HPDE6-E6E7 (cell line): Measurements from ENCODE around the gene MROH2A.

ENCODE experiments used
- DNase-seq: peaks from one replicate; pipeline ENCODE4 v3.0.0; 2011; ENCODE audit warnings: missing footprints; ENCODE audit errors: extremely low spot score

MROH2A gene

DNA sequence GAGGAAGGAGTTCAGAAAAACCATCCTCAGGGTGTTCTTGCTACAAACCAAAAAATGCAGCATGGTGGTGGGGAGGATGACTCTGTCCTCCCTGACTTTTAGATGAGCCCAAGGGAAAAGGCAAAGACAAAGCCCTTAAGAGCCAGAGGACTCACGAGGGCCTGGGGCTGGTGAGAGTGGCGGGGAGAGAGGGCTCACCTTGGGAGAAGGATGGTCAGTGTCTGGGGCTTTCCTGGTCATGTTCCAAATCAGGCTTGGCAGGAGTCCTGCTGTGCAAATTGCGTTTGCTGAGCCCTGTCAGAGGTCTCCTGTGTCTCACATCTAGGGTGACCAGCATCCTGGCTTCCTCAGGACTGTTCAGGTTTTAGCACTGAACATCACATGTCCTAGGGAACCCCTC, 13.4 kb upstream of the MROH2A start:
- DNase-seq = no peak

DNA sequence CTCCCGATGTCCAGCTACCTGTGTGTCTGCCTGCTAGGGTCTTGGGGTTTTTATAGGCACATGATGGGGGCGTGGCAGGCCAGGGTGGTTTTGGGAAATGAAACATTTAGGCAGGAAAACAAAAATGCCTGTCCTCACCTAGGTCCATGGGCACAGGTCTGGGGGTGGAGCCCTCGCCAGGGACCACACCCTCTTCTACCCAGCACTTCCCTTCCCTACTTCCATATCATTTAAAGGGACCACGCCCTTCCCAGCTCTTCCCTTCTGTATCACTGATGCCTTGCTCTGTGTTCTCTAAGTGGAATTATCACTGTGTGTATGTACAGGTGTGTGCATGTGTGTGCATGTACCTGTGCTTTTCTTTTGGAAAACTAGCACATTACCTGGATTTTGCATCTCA, 11.7 kb upstream of the MROH2A start:
- DNase-seq = no peak

DNA sequence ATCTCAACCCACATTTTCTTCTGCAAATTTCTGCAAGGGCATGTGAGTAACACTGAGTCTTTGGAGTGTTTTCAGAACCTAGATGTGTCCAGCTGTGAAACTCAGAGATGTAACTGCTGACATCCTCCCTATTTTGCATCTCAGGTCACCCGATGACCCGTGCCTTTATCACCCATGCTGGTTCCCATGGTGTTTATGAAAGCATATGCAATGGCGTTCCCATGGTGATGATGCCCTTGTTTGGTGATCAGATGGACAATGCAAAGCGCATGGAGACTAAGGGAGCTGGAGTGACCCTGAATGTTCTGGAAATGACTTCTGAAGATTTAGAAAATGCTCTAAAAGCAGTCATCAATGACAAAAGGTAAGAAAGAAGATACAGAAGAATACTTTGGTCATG, 10.1 kb upstream of the MROH2A start:
- no peak for DNase-seq

DNA sequence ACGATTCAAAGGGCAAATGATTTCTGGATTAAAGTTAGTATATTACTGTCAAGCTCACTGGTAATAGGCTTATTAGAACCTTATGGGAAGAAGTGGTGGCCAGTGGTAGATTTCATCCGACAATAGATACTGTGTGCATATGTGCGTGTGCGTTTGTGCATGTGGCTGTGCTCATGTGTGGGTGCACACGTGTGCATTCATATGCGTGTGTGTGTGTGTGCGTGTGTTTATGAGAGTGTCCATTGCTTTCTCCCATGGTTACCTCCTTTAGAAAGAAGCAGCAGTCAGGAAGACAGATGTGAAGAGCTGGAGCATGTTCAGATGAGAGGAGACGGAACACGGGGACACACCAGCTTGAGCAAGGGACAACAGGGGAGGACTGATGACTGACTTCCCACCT, 8.9 kb upstream of the MROH2A start:
- DNase-seq = no peak

DNA sequence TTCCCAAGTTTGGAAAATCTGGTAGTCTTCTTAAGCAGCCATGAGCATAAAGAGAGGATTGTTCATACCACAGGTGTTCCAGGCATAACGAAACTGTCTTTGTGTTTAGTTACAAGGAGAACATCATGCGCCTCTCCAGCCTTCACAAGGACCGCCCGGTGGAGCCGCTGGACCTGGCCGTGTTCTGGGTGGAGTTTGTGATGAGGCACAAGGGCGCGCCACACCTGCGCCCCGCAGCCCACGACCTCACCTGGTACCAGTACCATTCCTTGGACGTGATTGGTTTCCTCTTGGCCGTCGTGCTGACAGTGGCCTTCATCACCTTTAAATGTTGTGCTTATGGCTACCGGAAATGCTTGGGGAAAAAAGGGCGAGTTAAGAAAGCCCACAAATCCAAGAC, 6.0 kb upstream of the MROH2A start:
- no peak for DNase-seq

DNA sequence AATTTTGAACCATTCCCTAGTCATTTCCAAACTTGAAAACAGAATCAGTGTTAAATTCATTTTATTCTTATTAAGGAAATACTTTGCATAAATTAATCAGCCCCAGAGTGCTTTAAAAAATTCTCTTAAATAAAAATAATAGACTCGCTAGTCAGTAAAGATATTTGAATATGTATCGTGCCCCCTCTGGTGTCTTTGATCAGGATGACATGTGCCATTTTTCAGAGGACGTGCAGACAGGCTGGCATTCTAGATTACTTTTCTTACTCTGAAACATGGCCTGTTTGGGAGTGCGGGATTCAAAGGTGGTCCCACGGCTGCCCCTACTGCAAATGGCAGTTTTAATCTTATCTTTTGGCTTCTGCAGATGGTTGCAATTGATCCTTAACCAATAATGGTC, 5.5 kb upstream of the MROH2A start:
- no peak for DNase-seq

DNA sequence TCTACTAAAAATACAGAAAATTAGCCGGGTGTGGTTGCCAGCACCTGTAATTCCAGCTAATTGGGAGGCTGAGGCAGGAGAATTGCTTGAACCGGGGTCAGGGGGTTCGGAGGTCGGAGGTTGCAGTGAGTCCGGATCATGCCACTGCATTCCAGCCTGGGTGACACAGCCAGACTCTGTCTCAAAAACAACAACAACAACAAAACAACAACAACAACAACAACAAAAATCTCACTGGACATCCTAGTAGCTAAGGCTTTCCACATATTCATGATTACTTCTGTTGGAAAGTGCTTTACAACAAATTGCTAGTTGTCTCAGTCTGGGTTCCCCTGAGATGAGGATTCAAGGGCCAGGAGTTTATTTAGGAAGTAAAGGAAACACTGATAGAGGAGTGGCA, 4.3 kb upstream of the MROH2A start:
- DNase-seq = no peak

DNA sequence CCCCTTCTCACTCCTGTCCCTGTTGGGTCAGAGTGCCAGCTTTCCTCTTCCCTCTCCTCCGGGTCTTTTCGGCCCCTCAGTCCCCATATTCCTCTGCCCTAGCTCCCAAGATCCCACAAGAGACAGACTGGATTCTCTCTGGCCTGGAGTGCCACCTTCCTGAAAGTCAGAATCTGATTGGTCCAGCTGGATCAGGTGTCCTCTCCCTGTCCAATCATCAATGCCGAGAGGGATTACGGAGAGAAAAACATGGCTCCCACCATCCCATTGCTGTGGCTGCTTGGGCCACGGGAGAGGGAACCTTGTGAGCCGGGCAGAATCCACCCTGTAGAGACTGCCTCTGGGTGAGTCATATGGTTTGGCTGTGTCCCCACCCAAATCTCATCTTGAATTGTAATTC, 2.7 kb upstream of the MROH2A start:
- no peak for DNase-seq

DNA sequence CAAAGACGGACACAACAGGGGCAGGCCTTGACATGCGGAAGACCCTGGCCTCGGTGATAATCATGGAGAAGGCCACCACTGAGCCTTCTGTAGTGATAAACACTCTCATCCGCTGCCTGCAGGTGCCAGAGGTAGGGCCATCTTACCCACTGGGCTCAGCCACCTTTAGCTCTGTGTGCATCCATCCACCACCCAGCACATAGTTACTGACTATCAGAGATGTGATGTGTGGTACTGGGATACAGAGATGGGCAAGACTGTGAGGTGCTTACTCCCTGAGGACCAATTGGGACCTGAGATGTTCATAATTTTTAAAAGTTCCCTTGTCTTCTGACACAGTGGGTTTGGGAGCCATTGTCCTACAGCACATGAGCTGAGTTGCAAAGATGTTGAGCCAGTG, 1.6 kb downstream of the MROH2A start:
- DNase-seq = no peak

DNA sequence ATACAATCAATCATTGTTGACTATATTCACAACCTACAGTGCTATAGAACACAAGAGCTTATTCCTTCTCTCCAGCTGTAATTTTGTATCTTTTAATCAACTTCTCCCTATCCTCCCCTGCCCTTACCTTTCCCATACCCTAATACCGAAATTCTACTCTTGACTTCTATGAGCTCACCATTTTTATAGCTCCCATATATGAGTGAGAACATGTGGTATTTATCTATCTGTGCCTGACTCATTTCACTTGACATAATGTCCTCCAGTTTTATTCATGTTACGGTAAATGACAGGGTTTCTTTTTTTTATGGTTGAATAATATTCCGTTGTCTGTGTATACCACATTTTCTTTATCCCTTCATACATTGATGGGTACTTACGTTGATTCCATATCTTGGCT, 2.6 kb downstream of the MROH2A start:
- DNase-seq = no peak

DNA sequence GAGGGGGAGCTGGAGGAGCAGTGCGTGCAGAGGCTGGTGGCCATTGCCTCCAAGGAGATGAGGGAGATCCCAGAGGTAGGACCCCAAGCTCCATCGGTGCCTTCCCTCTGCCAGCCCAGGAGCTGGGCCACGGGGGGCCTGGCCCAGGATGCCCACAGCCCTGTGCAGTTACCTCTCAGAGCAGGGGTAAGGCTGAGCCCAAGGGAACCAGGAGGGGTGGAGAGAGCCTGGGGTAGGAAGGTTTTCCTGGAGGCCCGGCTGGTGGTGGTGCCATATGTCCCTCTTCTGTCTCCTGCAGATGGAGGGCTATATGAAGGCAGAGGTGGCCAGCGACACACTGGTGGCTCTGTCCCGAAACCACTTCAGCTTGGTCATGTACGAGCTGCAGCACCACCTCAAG, 11.4 kb downstream of the MROH2A start:
- no peak for DNase-seq

DNA sequence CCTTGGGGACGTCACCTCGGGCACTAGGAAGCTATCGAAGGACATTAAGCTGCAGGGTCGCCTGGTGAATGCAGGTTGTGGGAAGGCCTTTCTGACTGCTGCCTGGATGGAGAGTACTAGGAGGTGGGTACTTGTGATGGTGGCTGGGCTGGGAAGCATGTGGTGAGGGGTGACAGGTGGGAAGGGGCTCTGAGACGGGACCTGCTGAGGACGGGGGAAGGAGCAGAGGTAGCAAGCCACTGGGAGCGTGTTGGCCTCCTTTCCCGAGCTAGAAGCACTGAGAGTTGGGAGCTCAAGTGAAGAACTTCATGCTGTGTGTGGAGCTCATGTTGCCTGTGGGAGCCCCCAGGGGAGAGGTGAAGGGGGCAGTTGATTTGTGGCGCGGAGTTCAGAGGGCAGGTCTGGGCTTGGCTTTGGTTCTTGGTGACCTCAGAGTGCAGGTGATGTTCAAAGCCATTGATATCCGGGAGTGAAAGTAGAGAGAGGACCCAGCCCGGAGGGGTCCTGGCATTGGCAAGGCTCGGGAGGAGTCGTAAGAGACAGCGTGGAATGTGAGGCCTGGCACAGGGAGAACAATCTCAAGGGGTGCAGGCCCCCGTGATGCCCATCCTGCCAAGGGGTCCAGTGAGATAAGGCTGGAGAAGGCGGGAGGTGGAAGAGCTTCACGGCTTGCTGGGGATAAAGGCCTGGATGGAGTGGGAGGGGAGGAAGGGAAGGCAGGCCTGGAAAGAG, 13.2 kb downstream of the MROH2A start:
- DNase-seq = no peak

DNA sequence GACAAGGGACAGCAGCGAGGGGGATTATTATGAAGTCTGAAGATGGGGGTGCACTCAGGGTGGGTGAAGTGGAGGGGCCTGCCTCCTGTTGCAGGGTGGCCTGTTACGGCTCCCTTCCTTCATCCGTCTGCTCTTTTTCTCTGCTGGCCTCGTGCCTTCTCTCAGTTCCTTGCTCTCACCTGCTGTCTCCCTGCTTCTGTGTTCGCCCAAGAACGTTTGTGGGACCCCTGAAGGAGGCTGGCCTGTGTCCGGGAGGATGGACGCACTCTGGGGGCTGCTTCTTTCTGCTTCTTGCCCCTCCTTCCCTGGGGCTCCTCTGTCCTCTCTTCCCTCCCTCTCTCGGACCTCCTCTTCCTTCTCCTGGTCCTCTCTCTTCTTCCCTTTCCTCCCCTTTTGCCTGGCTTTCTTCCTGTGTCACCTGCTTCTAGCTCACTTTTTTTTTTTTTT, 13.8 kb downstream of the MROH2A start:
- no peak for DNase-seq

DNA sequence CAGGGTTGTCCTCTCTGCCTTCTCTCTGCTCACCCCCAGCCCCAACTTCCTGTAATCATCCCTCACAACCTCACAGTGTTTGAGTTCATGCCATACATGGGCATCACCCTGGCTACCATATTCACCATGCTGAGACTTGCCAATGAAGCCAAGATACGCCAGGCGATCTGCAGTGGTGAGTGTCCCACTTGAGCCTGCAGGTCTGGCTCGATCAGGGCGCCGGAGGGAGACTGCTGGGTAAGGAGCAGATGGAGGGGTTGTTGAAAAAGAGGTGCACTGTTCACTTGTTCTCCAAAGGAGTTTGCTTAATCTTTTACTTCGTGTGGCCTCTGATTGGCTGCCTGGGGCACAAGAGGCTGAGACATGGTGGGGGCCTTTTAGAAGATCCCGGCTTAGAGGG, 14.6 kb downstream of the MROH2A start:
- no peak for DNase-seq

DNA sequence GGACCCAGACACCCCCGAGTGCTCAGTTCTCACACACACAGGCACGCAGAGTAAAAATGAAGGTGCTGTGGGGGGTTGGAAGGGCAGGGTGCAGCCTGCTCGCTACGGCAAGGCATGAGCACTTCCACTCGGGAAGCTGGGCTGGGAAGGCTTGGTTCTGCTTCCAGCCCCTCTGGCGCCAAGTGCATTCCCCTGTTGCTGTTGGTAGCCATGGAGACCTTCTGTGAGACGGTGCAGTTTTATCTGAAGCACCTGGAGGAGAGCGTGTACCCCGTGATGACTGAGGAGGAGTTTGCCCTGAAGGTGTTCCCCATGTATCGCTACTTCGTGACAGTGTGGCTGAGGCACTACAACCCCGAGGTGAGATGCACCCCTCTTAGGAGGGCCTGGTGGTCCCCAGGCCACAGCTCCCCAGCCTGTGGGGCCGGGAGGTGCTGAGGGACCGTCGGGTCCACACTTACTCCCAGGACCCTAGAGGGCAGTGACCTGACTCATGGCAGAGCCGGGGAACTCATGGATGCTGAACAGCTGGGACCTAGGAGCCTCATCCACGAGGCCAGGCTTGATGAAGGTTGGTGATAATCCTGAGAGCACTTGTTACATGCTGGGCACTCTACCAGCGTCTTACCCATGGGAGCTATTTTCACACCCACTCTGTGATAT, 15.5 kb downstream of the MROH2A start:
- no peak for DNase-seq

DNA sequence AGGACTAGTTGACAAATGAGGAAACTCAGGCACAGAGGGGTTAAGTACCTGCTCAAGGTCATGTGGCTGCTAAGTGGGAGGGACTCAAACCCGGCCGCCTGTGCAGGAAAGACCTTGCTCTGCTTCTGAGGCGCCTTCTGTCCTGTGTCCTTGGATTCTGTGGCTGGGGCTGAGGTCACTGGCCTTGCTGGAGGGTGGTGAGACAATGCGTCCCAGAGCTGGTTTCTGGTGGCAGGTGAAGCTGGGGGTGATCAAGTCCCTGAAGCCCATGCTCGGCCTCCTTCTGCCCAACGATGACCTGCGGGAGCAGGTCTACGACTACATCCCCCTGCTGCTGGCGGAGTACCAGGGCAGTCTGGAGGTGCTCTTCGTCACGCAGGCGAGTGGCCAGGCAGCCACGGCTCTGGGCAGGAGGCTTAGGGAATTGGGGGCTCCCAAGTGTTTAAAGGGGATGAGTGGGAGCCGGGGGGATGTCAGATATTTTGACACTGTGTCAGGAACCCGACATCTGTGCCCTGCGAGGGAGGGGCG, 16.1 kb downstream of the MROH2A start:
- DNase-seq = no peak

DNA sequence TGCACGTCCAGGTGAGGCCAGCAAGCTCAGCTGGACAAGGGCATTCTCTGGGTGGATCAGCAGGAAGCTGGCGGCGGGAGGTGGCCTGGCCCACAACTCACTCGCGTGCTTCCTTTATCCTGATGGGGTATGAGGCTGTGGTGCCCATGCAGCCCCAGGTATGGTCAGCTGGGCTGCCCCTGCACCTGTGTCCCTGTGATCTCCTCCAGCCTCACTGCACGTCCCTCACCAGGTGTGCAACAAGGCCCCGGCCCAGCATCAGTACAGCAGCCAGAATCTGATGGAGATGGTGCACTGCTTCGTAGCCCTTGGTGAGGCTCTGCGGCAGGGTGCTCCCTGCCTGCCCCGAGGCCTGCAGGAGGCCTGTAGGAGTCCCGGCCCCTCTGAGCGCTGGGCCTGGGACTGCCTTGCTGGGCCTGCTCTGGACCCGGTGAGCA, 17.6 kb downstream of the MROH2A start:
- DNase-seq = no peak

DNA sequence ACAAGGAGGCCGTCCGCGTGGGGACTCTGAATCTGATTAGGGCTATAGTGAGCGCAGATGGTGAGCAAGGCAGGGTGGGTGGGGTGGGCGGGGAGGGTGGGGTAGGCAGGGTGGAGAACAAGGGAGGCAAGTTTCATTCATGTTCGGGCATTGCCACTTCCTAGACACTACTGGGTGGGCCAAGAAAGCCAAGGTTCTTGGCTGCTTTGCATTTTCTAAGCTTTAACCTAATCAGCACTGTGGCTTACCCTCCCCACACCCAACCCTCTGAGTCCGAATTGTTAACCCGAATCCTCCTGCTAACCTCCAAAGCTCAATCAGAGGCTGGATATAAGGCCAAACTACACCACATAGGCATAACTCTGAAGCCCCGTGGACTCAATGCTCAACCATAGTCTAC, 18.1 kb downstream of the MROH2A start:
- DNase-seq = no peak

DNA sequence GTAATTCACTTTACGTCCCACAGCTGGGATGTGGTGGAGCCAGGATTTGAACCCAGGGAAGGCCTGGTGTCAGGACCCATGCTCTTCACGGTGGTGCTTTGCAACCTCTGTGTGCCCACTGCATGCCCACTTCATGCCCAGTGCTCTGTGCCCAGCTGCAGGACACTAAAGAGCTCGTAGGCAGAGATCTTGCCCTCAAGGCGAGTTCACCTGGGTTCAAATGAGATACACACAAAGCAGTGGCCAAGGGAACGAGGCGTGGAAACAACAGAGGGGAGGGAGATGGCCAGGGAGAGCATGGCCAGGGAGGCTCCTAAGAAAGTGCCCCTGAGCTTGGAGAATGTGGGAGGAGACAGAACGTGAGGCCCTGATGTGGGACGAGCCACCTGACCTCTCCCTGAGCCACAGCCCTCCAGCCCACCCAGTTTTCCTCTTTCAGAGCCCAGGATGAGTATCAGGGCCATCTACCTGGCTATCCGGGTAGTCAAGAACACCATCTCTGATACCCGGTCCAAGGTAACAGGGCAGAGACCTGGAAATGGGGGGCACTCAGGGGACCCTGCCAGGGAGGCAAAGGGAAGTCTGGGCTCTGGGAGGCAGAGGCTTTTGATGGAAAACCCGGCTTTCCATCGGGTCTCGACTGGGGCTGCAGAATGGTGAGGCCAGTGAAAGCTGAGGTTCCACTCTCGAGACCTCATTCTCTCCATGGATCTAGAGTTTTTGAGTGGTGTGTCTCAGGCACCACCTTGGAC, 20.4 kb downstream of the MROH2A start:
- DNase-seq = no peak

DNA sequence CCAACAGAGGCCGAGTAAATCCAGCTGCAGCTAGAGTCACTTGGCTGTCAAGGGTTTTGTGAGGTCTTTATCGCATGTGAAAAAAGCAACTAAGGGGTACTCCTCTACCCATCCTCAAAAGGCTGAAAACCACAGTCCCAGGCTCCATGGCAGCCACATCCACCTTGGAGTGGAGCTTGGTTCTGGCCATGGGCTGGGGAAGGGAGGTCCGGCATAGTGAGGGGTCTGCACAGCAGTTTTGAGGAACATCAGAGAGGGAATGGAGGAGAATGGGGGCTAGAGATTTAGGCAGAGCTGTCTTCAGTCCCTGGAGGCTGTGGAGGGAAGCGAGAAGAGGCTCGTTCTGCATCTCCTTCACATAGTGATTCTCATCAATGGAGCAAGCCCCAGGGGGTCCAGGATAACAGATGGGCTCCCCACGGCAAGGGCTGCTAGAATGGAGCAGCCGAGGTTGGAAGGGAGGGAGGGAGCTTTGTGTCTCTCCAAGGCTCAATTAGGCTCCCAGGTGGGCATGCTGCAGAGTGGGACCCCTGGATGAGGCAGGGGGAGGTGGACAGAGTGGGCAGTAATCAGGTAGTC, 21.0 kb downstream of the MROH2A start:
- DNase-seq = no peak

DNA sequence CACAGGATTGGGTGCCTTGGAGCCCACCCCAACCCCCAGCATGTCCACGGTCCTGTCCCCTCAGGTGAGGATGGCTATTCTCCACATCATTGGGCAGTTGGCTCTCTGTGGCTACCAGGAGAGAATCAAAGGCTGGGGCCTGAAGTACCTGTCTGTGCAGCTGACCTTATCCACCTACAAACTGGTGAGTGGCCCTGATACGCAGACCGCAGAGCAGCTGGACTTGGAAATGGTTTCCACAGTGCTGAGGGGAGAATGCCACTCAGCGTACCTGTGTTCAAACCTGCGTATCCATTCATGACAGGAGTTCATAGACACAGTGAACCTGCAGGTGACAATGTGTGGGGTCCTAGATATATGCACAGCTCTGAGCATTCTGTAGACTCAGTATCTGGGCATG, 21.6 kb downstream of the MROH2A start:
- no peak for DNase-seq

DNA sequence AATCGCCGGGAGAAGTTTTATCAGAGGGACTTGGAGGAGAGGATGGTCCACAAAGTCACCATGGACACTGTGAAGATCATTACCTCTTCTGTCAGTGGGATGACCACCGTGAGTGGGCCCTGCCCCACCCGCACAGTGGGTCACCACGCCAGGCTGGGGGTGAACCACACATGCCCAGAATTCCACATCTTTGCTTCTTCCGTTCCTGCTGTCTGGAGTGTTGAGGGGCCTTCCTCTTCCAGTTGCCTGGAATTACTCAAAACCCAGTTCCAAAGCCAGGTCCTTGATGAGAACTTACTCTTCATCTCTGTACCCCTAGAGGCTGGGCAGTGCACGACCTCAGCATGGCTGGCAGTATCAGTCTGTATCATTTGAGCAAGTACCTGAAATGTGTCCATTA, 22.1 kb downstream of the MROH2A start:
- DNase-seq = no peak
